Body of pancreas (tissue), 4 donors: ENCODE data around the gene YEATS4.

Source experiments
- POLR2A ChIP-seq, 3 donors: fragments of 450-650 bp; IDR thresholded peaks; one replicate each; pipeline ENCODE4 v1.6.1; 2016; ENCODE audit warnings: antibody characterized with exemption in 3 of 3, mild to moderate bottlenecking in 2 of 3
- TF ChIP-seq, protein P1 (sequence below), 7 experiments: fragments of 450-650 bp in 4 of 7; fragments of 200-600 bp in 3 of 7; sonication (generic) in 3 of 7; IDR thresholded peaks; one replicate each; pipeline ENCODE4 v1.5.1; 2016 to 2019; ENCODE audit warnings: antibody characterized with exemption in 7 of 7

DNA sequence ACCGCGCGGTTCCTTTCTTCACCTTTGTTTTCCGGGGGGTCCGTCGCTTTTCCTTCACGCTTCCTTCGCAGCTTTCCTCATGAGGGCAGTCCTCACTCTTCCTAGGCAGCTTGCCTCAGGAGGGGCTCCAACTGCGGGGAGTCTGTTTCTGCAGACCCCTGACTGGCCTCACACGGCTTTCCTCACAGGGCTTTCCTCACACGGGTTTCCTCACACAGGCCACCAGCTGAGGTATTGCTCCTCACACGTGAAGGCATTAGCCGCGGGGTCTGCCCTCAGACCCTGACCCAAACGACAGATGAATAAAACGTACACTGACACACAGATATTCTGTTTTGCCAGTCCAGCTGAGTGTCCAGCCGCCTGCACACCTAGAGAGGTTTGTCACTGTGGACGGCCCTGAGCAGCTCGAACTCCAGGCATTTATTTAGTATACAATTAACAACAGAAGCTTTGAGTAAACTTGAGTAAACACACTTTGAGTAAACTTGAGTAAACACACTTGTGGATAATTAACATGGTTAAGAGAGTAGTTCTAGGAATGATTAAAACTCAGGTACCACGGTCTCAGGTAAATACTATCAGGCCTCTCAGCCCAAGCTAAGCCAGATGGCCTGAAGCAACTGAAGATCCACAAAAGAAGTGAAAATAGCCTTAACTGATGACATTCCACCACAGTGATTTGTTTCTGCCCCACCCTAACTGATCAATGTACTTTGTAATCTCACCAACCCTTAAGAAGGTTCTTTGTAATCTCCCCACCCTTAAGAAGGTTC, 27.4 kb upstream of the YEATS4 start:
- TF ChIP-seq, protein P1, sequence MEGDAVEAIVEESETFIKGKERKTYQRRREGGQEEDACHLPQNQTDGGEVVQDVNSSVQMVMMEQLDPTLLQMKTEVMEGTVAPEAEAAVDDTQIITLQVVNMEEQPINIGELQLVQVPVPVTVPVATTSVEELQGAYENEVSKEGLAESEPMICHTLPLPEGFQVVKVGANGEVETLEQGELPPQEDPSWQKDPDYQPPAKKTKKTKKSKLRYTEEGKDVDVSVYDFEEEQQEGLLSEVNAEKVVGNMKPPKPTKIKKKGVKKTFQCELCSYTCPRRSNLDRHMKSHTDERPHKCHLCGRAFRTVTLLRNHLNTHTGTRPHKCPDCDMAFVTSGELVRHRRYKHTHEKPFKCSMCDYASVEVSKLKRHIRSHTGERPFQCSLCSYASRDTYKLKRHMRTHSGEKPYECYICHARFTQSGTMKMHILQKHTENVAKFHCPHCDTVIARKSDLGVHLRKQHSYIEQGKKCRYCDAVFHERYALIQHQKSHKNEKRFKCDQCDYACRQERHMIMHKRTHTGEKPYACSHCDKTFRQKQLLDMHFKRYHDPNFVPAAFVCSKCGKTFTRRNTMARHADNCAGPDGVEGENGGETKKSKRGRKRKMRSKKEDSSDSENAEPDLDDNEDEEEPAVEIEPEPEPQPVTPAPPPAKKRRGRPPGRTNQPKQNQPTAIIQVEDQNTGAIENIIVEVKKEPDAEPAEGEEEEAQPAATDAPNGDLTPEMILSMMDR (IDR thresholded peaks at IDR 0.05): no peak
- TF ChIP-seq POLR2A (IDR thresholded peaks at IDR 0.05): no peak
